Uterus (tissue), 4 donors: Measurements from ENCODE around the gene LDHA. TPM values are rescaled to one million over a fixed set of nuclear protein-coding genes. Genes with fewer than 3 reads are reported as not detected.

Experiments used
- DNase-seq, 2 donors: peaks; one replicate each; pipeline ENCODE4 v3.0.0-alpha.2; 2019 to 2020
- H3K27ac ChIP-seq, 2 donors: fragments of 200-600 bp; sonication (generic); 1 replicate in 1 of 2; 2 replicates in 1 of 2; pipeline ENCODE4 v1.5.1; 2016 to 2018
- H3K27me3 ChIP-seq, 2 donors: fragments of 200-600 bp; sonication (generic); one replicate each; pipeline ENCODE4 v1.5.1; 2018 to 2019; ENCODE audit warnings: control low read depth in 1 of 2
- H3K36me3 ChIP-seq, 2 donors: fragments of 200-600 bp; sonication (generic); one replicate each; pipeline ENCODE4 v1.5.1; 2019; ENCODE audit warnings: control low read depth in 1 of 2
- H3K4me1 ChIP-seq, 2 donors: fragments of 200-600 bp; sonication (generic); one replicate each; pipeline ENCODE4 v1.5.1; 2018 to 2019; ENCODE audit warnings: control low read depth in 1 of 2
- H3K4me3 ChIP-seq, 2 donors: fragments of 200-600 bp; sonication (generic); 1 replicate in 1 of 2; 2 replicates in 1 of 2; pipeline ENCODE4 v1.5.1; 2018 to 2019; ENCODE audit warnings: mild to moderate bottlenecking in 1 of 2
- H3K9me3 ChIP-seq, 2 donors: fragments of 200-600 bp; sonication (generic); one replicate each; pipeline ENCODE4 v1.5.1; 2019; ENCODE audit warnings: control low read depth in 1 of 2
- CTCF ChIP-seq, 4 experiments: fragments of 200-600 bp in 2 of 4; fragments of 450-650 bp in 2 of 4; sonication (generic) in 2 of 4; IDR thresholded peaks; one replicate each; pipeline ENCODE4 v1.5.1; 2016 to 2019; ENCODE audit warnings: antibody characterized with exemption in 4 of 4, mild to moderate bottlenecking in 2 of 4, moderate library complexity in 1 of 4
- POLR2A ChIP-seq, 2 donors: fragments of 450-650 bp; IDR thresholded peaks; one replicate each; pipeline ENCODE4 v1.6.1; 2016; ENCODE audit warnings: antibody characterized with exemption in 2 of 2, mild to moderate bottlenecking in 1 of 2, moderate library complexity in 1 of 2
- intact Hi-C: fragments of 100-400 bp; cut with DNase I; formaldehyde crosslinking; loops from one replicate; pipeline ENCODE4 v1.15.1; 2023; ENCODE audit warnings: low total_unique reads
- total RNA-seq, 4 donors: library from RNA; depleted of rRNA in 3 of 4; stranded (reverse); fragments of >200 nt in 3 of 4; gene quantifications; one replicate each; pipeline versions ENCODE4 v1.1.0 to v1.2.4, GENCODE V29; 2014 to 2023
- donor health status: DM: yes; HTN: yes; CAD: no.

Gene LDHA
- total RNA-seq, 4 donors from 2014 or later: 147 to 249 (median 182) TPM

GRCh38 chr11:18369398-18369797 is 25.0 kb upstream of the LDHA start:
- intact Hi-C loops: no loop called here
- DNase-seq: no peak
- Histone ChIP-seq H3K27ac (no peak overlapping the region), H3K27me3 (no peaks in the 10 kb centered on the region), H3K4me3 (no peak overlapping the region), H3K4me1 (no peaks in the 10 kb centered on the region), H3K36me3 (no peaks in the 10 kb centered on the region), H3K9me3 (no peaks in the 10 kb centered on the region)
- no peak for TF ChIP-seq POLR2A (IDR thresholded peaks at IDR 0.05)
- TF ChIP-seq CTCF (IDR thresholded peaks at IDR 0.05): no peak

GRCh38 chr11:18371279-18371678 is 23.1 kb upstream of the LDHA start:
- TF ChIP-seq CTCF (IDR thresholded peaks at IDR 0.05): no peak
- no peak for TF ChIP-seq POLR2A (IDR thresholded peaks at IDR 0.05)
- H3K9me3 ChIP-seq: no peaks in the 10 kb centered on the region
- no peaks in the 10 kb centered on the region for H3K36me3 ChIP-seq
- intact Hi-C loops: no loop called here
- H3K4me1 ChIP-seq: no peaks in the 10 kb centered on the region
- no peaks in the 10 kb centered on the region for H3K27me3 ChIP-seq
- DNase-seq: no peak
- H3K4me3 ChIP-seq: no peak overlapping the region
- no peak overlapping the region for H3K27ac ChIP-seq

GRCh38 chr11:18372201-18372600 is 22.2 kb upstream of the LDHA start:
- intact Hi-C loops: no loop called here
- Histone ChIP-seq H3K4me1 (no peaks in the 10 kb centered on the region), H3K27me3 (no peaks in the 10 kb centered on the region), H3K27ac (no peak overlapping the region), H3K4me3 (no peak overlapping the region), H3K36me3 (no peaks in the 10 kb centered on the region), H3K9me3 (no peaks in the 10 kb centered on the region)
- DNase-seq: no peak
- TF ChIP-seq CTCF (IDR thresholded peaks at IDR 0.05): no peak
- TF ChIP-seq POLR2A (IDR thresholded peaks at IDR 0.05): no peak

- no peak for DNase-seq
- Histone ChIP-seq H3K36me3 (no peaks in the 10 kb centered on the region), H3K4me1 (no peaks in the 10 kb centered on the region)
Measured at GRCh38 chr11:18374956-18375355, 19.4 kb upstream of the LDHA start.

GRCh38 chr11:18375941-18376340 is 18.4 kb upstream of the LDHA start:
- Histone ChIP-seq H3K4me3 (no peak overlapping the region), H3K27me3 (no peaks in the 10 kb centered on the region), H3K9me3 (no peaks in the 10 kb centered on the region), H3K27ac (no peak overlapping the region), H3K4me1 (no peaks in the 10 kb centered on the region), H3K36me3 (no peaks in the 10 kb centered on the region)
- no peak for DNase-seq
- TF ChIP-seq CTCF (IDR thresholded peaks at IDR 0.05): no peak
- no peak for TF ChIP-seq POLR2A (IDR thresholded peaks at IDR 0.05)
- intact Hi-C loops: no loop called here

More at GRCh38 chr11:18374956-18375355, 19.4 kb upstream of the LDHA start:
- Histone ChIP-seq H3K27me3 (no peaks in the 10 kb centered on the region), H3K4me3 (no peak overlapping the region), H3K9me3 (no peaks in the 10 kb centered on the region), H3K27ac (no peak overlapping the region)
- intact Hi-C loops: no loop called here
- no peak for TF ChIP-seq CTCF (IDR thresholded peaks at IDR 0.05)
- TF ChIP-seq POLR2A (IDR thresholded peaks at IDR 0.05): no peak
